GM12878 (cell line): Measurements from ENCODE around the gene CAMTA1. TPM values are rescaled to one million over a fixed set of nuclear protein-coding genes. Genes with fewer than 3 reads are reported as not detected.

Source experiments
- ATAC-seq: fragments of 200-7000 bp; cut with Tn5 transposase; 3 replicates; pipeline ENCODE4 v1.9.1; 2020; ENCODE audit warnings: mild to moderate bottlenecking, moderate library complexity
- BruUV-seq: library from RNA; stranded (reverse); fragments of 400-500 nt; replicated peaks from 2 replicates; lab custom pipeline; 2021; lab: Mats Ljungman, UMichigan
- CTCF ChIA-PET: fragments of 300-600 bp; sonication (Branson Sonifier 250); formaldehyde crosslinking; extraction: SDS; loops from one replicate; lab custom pipeline; 2021; ENCODE audit warnings: inconsistent platforms; lab: Yijun Ruan, JAX
- POLR2A ChIA-PET: fragments of 350-600 bp; formaldehyde crosslinking; extraction: SDS; loops from one replicate; lab custom pipeline; 2021; ENCODE audit warnings: inconsistent platforms; lab: Charles Lee
- RAD21 ChIA-PET: fragments of 300-600 bp; sonication (Branson Sonifier 250); formaldehyde crosslinking; loops from one replicate; lab custom pipeline; 2023; ENCODE audit warnings: antibody characterized with exemption; ENCODE audit not compliant: unreplicated experiment; lab: Charles Lee
- SMC1A ChIA-PET: fragments of 300-600 bp; sonication (Branson Sonifier 250); formaldehyde crosslinking; loops from one replicate; lab custom pipeline; 2023; ENCODE audit not compliant: unreplicated experiment, uncharacterized antibody; lab: Charles Lee
- DNase-seq: peaks from one replicate; pipeline ENCODE4 v3.0.0-alpha.2; 2011; ENCODE audit warnings: low read depth, low spot score
- FAIRE-seq: peaks from 3 replicates; lab custom pipeline; 2011; peaks lifted over from hg19 to GRCh38; lab: Jason Lieb, UNC
- H2AFZ ChIP-seq: 2 replicates; pipeline ENCODE4 v1.6.0; 2011; ENCODE audit warnings: low read depth, low read length, control low read depth; ENCODE audit not compliant: control insufficient read depth
- H3K27ac ChIP-seq: 2 replicates; pipeline ENCODE4 v1.5.1; 2011; ENCODE audit warnings: control low read depth; ENCODE audit not compliant: control insufficient read depth, insufficient read depth
- H3K27me3 ChIP-seq, 2 experiments: replicated peaks in 1 of 2; 2 replicates each; pipeline versions ENCODE4 v1.6.0 to v1.6.1; 2011; ENCODE audit warnings: low read length in 1 of 2; ENCODE audit not compliant: control insufficient read depth in 2 of 2, insufficient read depth in 2 of 2
- H3K36me3 ChIP-seq, 2 experiments: 2 replicates each; pipeline ENCODE4 v1.5.1; 2011; ENCODE audit warnings: low read length in 1 of 2; ENCODE audit not compliant: control insufficient read depth in 2 of 2, insufficient read depth in 2 of 2
- H3K4me1 ChIP-seq: 2 replicates; pipeline ENCODE4 v1.6.1; 2011; ENCODE audit warnings: mild to moderate bottlenecking, low read length, moderate library complexity, mixed read lengths; ENCODE audit not compliant: control insufficient read depth, insufficient read depth
- H3K4me2 ChIP-seq: 2 replicates; pipeline ENCODE4 v1.6.0; 2011; ENCODE audit warnings: control low read depth; ENCODE audit not compliant: control insufficient read depth, insufficient read depth
- H3K4me3 ChIP-seq: fragments of 200-600 bp; sonication (generic); 2 replicates; pipeline ENCODE4 v1.5.1; 2016
- H3K79me2 ChIP-seq: 2 replicates; pipeline ENCODE4 v1.6.0; 2011; ENCODE audit warnings: low read length; ENCODE audit not compliant: control insufficient read depth, insufficient read depth
- H3K9ac ChIP-seq: 2 replicates; pipeline ENCODE4 v1.8.0; 2011; ENCODE audit warnings: low read length, control low read depth, mixed read lengths; ENCODE audit not compliant: control insufficient read depth, insufficient read depth
- H3K9me3 ChIP-seq: replicated peaks from 3 replicates; pipeline ENCODE4 v1.5.1; 2011; ENCODE audit warnings: mild to moderate bottlenecking, low read length; ENCODE audit not compliant: control insufficient read depth, insufficient read depth
- H4K20me1 ChIP-seq: 2 replicates; pipeline ENCODE4 v1.6.0; 2011; ENCODE audit not compliant: control insufficient read depth, insufficient read depth
- STAT3 ChIP-seq: IDR thresholded peaks from 2 replicates; pipeline ENCODE4 v1.6.1; 2011; ENCODE audit warnings: low read depth, low read length, improper control_type of control experiment
- USF1 ChIP-seq: IDR thresholded peaks from 2 replicates; pipeline ENCODE4 v1.6.1; 2011; ENCODE audit warnings: borderline replicate concordance, low read depth, mild to moderate bottlenecking, moderate library complexity, mixed read lengths, low read length; ENCODE audit not compliant: insufficient read depth; ENCODE audit errors: extremely low read length
- WGBS: methylation state at CpG from one replicate; pipeline ENCODE4 v1.1.6; 2016; ENCODE audit warnings: low lambda C conversion rate; ENCODE audit not compliant: insufficient replicate concordance, insufficient coverage; ENCODE audit errors: missing lambda C conversion rate; 5-methylcytosine and 5-hydroxymethylcytosine counted together
- in situ Hi-C: fragments of 300-500 bp; cut with MboI; formaldehyde crosslinking; loops from 9 replicates; pipeline ENCODE4 v1.14.3; 2018; ENCODE audit warnings: mixed read lengths
- intact Hi-C: fragments of 100-400 bp; cut with micrococcal nuclease; formaldehyde crosslinking; loops from one replicate; pipeline ENCODE4 v1.14.2; 2022; ENCODE audit not compliant: unreplicated experiment
- polyA plus RNA-seq, 11 experiments: library from polyadenylated mRNA; depleted of rRNA in 4 of 11; unstranded in 6 of 11; stranded (reverse) in 5 of 11; fragments of >200 nt; fragmentation: Nextera tagmentation in 4 of 11; fragmentation: Illumina TruSeq in 1 of 11; extraction: Ambion mirVana in 4 of 11; extraction: Trizol in 1 of 11; gene quantifications; 1 replicate in 1 of 11; 2 replicates in 10 of 11; pipeline versions ENCODE4 v1.2.1 to v1.2.3, GENCODE V29; 2011 to 2016; ENCODE audit warnings: inconsistent platforms in 2 of 11, missing spikeins in 2 of 11, low read depth in 1 of 11
- total RNA-seq, 4 experiments: library from RNA; depleted of rRNA in 3 of 4; stranded (reverse); fragments of >200 nt in 3 of 4; fragmentation: Illumina TruSeq in 1 of 4; extraction: Trizol in 1 of 4; gene quantifications; 2 replicates each; pipeline versions ENCODE4 v1.2.1 to v1.2.3, GENCODE V29; 2013 to 2021

CAMTA1 gene
- total and polyA plus RNA-seq, 10 of the 15 experiments (the other 5 are each of a cell fraction or from before 2014, with no cell fraction given) = 37.7 to 148 (median 76.4) TPM

- CTCF ChIA-PET = no interaction called here
- Histone ChIP-seq H3K4me1 (no peaks in the 10 kb centered on the region), H3K9me3 (no peaks in the 10 kb centered on the region)
- no peak for TF ChIP-seq STAT3
- TF ChIP-seq, all 136 proteins: peak for 0
- intact Hi-C loops (no loop called here), in situ Hi-C loops (no loop called here)
- SMC1A ChIA-PET = no interaction called here
- no peaks in the 10 kb centered on the region for H4K20me1 ChIP-seq
- DNase-seq (no peak), FAIRE-seq (no peak), ATAC-seq (no peak)
- WGBS = 33% methylated on average over 7 of the region's 7 CpGs
- BruUV-seq = no TSS peak
- POLR2A ChIA-PET = no interaction called here
- no peak overlapping the region for H3K4me3 ChIP-seq
- H3K27ac ChIP-seq = no peak overlapping the region
- no peaks in the 10 kb centered on the region for H3K79me2 ChIP-seq
- no peak overlapping the region for H3K4me2 ChIP-seq
- no peaks in the 10 kb centered on the region; a peak in 1 of 4 replicates for H3K27me3 ChIP-seq
- no peak overlapping the region for H2AFZ ChIP-seq
- H3K36me3 ChIP-seq = no peaks in the 10 kb centered on the region
- no peak overlapping the region for H3K9ac ChIP-seq
- RAD21 ChIA-PET = no interaction called here
Observed at GRCh38 chr1:7390604-7391000, 605.3 kb downstream of the CAMTA1 start.

- H3K79me2 ChIP-seq = no peaks in the 10 kb centered on the region
- TF ChIP-seq USF1 = no peak
- DNase-seq (no peak), ATAC-seq (no peak), FAIRE-seq (no peak)
- no peak overlapping the region for H3K4me3 ChIP-seq
- H3K27me3 ChIP-seq = no peaks in the 10 kb centered on the region; a peak in 1 of 4 replicates
- H3K4me1 ChIP-seq = no peaks in the 10 kb centered on the region
- H3K36me3 ChIP-seq = no peaks in the 10 kb centered on the region
- WGBS = 0% methylated on average over 1 of the region's 1 CpG
- CTCF ChIA-PET = no interaction called here
- peaks cover 2% of the 10 kb centered on the region; the same call in 2 of the 3 replicates for H3K9me3 ChIP-seq
- BruUV-seq = no TSS peak
- in situ Hi-C loops = no loop called here
- intact Hi-C loops = no loop called here
- no peak overlapping the region for H2AFZ ChIP-seq
- H4K20me1 ChIP-seq = no peaks in the 10 kb centered on the region
- POLR2A ChIA-PET = no interaction called here
- no peak overlapping the region for H3K27ac ChIP-seq
- SMC1A ChIA-PET = no interaction called here
- RAD21 ChIA-PET = no interaction called here
- no peak overlapping the region for H3K4me2 ChIP-seq
- H3K9ac ChIP-seq = no peak overlapping the region
Observed at GRCh38 chr1:7393136-7393535, 607.9 kb downstream of the CAMTA1 start.
